Activated naive CD4-positive, alpha-beta T cell treated with anti-CD3 and anti-CD28 coated beads, Interleukin-2, amount 50 U/mL, for 24 hours (primary cell): ENCODE results near the gene EDAR.
A peak's percentile ranks its signal among the peaks of the same experiment; 100 is the strongest.

Experiments used
- H3K27ac Mint-ChIP-seq: one replicate; pipeline ENCODE4 v1.8.0; 2021; ENCODE audit warnings: mild to moderate bottlenecking, mixed read lengths
- H3K27me3 Mint-ChIP-seq: one replicate; pipeline ENCODE4 v1.8.0; 2021; ENCODE audit warnings: mixed read lengths
- H3K36me3 Mint-ChIP-seq: one replicate; pipeline ENCODE4 v1.8.0; 2021; ENCODE audit warnings: mixed read lengths
- H3K4me1 Mint-ChIP-seq: one replicate; pipeline ENCODE4 v1.8.0; 2021; ENCODE audit warnings: mixed read lengths
- H3K4me3 Mint-ChIP-seq: one replicate; pipeline ENCODE4 v1.8.0; 2021; ENCODE audit warnings: mild to moderate bottlenecking, mixed read lengths
- H3K9me3 Mint-ChIP-seq: one replicate; pipeline ENCODE4 v1.8.0; 2021; ENCODE audit warnings: mixed read lengths

The EDAR gene

DNA sequence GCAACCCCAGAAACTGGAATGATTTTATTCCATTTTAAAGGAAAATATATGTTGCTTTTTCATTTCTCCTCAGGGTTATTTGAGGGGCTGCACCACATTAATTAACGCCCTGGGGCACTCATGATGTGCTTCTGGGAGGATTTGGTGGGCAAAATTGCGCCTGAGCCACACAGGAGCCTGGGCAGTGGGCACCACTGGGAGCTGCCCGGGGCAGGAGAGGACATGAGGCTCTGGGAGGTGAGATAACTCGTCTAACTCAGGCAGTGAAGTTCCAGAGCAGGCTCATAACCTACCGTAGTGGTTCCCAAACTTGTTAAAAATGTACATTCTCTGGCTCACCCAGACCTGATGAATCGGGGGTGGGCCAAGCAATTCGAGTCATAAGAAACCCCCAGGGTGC lies 68.3 kb downstream of the EDAR start:
- peaks cover 8% of the 10 kb centered on the region for H3K4me1 Mint-ChIP-seq
- H3K4me3 Mint-ChIP-seq = no peak overlapping the region

DNA sequence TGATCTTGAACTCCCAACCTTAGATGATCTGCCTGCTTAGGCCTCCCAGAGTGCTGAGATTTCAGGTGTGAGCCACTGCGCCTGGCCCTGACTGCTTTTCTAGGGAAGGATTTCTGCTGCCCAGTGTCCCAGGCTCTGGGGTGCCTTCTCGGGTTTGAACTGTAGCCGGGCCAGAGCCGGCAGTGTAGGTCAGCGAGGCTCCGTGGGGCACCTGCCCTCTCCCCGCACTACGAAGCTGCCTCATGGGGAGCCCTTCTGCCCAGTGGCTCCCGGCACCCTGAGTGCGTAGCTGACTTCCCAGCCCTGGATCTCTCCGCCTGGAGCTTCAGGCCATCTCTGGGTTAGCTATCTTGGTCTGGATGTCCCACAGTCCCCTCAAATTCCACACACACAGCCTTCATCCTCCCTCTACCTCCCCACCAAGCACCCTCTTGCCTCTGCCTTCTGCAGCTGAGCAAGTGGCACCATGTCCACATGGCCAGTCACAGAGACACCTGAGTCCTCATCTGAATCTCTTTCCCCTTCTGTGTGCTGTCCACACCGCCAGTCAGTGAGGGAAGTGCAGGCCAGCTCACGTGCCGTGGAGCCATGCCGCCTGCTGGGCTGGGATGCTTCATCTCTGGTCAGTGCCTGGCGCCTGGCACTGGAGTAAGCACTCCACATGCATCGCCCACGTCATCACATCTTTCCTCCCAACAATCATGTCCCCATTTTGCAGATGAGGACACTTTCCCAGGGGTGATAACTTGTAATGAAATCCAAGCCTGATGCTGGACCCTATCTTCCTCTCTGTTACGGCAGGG lies 69.2 kb downstream of the EDAR start:
- H3K4me3 Mint-ChIP-seq = no peak overlapping the region
- no peaks in the 10 kb centered on the region for H3K27me3 Mint-ChIP-seq
- peak overlapping the region; percentile 59 for H3K27ac Mint-ChIP-seq
- H3K4me1 Mint-ChIP-seq = peaks cover 8% of the 10 kb centered on the region
- no peaks in the 10 kb centered on the region for H3K9me3 Mint-ChIP-seq
- peaks cover 9% of the 10 kb centered on the region for H3K36me3 Mint-ChIP-seq

More for the DNA sequence above, 68.3 kb downstream of the EDAR start:
- Mint-ChIP-seq H3K27ac (no peak overlapping the region), H3K9me3 (no peaks in the 10 kb centered on the region), H3K27me3 (no peaks in the 10 kb centered on the region), H3K36me3 (peaks cover 9% of the 10 kb centered on the region)

DNA sequence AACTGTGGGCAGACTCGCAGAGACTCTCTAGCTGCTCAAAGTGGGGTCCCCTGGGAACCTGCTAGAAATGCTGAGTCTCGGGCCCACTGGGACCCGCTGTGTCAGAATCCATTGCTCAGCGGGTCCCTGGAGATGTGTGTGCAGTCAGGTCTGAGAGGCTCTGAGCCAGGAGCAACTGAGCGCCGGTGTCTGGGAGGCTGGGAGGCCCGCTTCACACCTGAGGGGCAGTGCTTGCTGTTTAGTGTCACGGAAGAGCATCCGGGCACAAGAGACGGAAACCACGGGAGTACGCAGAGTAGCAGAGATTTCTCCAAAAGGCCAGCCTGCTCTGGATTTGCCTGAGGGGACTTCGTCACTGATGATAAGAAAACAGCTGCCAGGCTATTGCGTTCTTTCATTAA lies 70.1 kb downstream of the EDAR start:
- H3K9me3 Mint-ChIP-seq = no peaks in the 10 kb centered on the region
- H3K4me1 Mint-ChIP-seq = peaks cover 12% of the 10 kb centered on the region
- H3K36me3 Mint-ChIP-seq = peaks cover 9% of the 10 kb centered on the region
- no peaks in the 10 kb centered on the region for H3K27me3 Mint-ChIP-seq
- H3K27ac Mint-ChIP-seq = no peak overlapping the region
- H3K4me3 Mint-ChIP-seq = no peak overlapping the region

DNA sequence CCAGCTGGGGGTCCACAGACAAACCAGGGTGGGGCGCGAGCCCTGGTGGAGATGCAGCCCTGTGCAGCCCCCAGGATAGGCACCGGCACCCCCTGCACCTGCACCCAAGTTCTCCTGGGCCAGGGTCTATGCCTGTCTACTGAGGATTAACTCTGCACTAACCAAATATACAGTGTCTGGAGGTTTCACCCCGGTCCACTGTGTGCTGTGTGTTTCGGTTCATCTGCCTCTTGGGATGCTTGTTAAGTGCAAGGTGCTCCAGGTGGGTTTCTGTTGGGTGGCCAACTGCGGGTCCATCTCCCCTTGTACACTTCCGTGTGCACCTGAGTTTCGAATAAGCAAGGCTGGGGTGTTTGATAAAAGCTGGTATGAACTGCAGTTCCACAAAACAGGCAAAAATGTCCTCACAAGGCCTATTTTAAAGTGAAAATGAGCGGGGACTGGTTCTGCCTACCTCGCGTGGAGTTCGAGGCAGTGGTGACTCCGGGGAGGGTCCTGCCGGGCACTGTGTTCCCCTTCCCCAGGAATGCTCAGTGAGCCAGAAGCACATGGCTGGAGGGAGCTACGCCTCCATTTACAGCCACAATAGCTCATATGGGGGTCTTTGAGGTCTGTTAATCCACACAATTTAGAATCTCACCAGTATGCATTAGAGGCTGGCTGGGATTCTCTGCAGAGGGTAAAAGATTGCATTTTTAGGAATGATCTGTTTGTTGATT lies 70.7 kb downstream of the EDAR start:
- Mint-ChIP-seq H3K9me3 (no peaks in the 10 kb centered on the region), H3K4me3 (no peak overlapping the region), H3K36me3 (peaks cover 9% of the 10 kb centered on the region), H3K27ac (no peak overlapping the region), H3K4me1 (peaks cover 12% of the 10 kb centered on the region), H3K27me3 (no peaks in the 10 kb centered on the region)

DNA sequence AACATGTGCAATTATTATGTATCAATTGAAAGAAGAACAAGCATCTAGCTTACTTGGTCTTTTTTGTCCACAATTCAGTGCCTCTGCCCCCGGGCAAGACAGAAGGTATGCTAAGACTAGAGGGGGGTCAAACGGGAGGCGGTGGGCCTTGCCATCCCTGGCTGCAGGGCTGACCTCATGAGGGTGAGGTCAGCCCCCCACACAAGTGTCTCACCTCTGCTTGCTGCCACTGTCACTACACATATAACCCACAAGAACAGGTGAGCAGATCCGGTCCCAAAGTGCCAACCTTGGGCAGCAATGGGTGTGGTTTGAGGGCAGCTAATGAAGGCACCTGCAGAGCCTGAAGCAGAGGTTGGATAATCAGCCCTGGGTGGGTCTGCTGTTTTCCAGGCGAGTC lies 71.5 kb downstream of the EDAR start:
- Mint-ChIP-seq H3K36me3 (peaks cover 8% of the 10 kb centered on the region), H3K27ac (no peak overlapping the region), H3K4me3 (no peak overlapping the region)

DNA sequence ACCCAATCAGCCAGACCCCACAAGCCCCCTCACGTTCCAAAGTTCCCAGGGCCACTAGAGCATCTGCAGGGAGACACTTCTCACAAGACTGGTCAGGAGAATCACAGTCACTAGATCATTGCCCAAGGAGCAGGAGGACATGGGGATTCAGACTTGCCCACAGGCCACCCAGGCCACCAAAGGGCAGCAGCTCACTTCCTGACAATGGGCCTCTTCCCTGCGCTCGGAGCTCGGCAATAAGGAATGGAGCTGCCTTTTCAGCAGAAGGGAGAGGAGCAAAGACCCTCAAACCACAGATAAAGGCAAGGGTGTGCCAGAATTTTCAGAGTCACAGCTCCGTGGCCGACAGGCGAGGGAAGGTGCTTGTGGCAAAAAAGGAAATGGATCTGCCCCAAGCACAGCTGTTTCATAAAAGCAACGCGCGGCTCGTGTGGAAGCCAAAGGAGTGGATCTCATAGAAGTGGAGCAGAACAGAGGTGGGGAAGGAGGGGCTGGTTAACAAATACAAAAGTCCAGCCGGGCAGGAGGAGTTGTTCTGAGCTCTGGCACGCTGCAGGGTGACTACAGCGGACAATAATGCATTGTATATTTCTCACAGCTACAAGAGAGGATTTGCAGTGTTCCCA lies 72.1 kb downstream of the EDAR start:
- Mint-ChIP-seq H3K27me3 (no peaks in the 10 kb centered on the region), H3K4me3 (no peak overlapping the region), H3K4me1 (peaks cover 12% of the 10 kb centered on the region), H3K27ac (no peak overlapping the region), H3K9me3 (no peaks in the 10 kb centered on the region), H3K36me3 (peaks cover 6% of the 10 kb centered on the region)

More for the DNA sequence above, 71.5 kb downstream of the EDAR start:
- Mint-ChIP-seq H3K4me1 (peaks cover 12% of the 10 kb centered on the region), H3K9me3 (no peaks in the 10 kb centered on the region), H3K27me3 (no peaks in the 10 kb centered on the region)

DNA sequence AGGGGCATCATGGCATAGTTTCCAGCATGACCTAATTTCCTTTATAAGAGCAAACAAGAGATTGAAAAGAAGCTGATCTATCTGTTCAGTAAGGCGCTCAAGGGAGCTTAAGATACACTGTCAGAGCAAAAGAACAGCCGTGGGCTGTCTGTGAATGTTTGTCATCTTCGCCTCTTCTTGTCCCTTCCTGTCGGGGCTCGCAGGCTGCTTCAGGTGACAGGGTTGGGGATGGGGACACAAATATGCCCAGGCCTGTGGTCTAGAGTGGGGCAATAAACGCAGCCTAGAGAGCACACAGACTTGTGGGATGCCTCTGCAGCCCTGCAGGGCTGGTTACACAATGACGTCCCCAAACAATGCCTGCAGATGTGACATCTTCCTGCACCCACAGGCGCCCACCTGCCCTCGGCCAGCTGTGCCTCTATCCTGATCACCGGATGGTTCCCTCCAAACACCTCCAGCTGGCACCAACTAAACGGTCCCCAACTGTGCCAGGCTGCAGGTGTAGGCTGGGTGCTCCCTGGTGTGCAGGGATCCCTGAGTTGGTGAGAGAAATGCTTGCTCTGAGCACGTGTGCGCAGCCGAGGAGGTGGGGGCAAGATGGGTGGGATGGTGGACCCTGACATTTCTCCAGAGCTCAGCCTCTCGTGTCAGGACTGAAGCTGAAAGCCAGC lies 72.8 kb downstream of the EDAR start:
- Mint-ChIP-seq H3K4me1 (peaks cover 12% of the 10 kb centered on the region), H3K27me3 (no peaks in the 10 kb centered on the region), H3K9me3 (no peaks in the 10 kb centered on the region), H3K27ac (no peak overlapping the region), H3K4me3 (no peak overlapping the region), H3K36me3 (peaks cover 6% of the 10 kb centered on the region)

DNA sequence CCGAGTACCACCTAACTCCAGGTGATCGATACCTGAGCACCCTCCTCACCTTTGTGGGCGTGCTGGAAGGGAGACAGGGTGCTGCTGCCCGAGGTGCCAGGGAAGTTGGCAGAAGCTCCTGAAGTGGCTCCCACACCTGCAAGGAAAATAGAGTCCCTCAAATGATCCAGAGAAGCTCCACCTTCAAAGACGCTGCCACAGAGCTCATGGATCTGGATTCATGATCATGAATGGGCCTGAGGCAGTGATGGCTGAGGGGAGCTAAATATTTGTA lies 76.5 kb downstream of the EDAR start:
- Mint-ChIP-seq H3K9me3 (no peaks in the 10 kb centered on the region), H3K27ac (no peak overlapping the region), H3K36me3 (no peaks in the 10 kb centered on the region), H3K27me3 (no peaks in the 10 kb centered on the region), H3K4me3 (no peak overlapping the region), H3K4me1 (peaks cover 12% of the 10 kb centered on the region)

DNA sequence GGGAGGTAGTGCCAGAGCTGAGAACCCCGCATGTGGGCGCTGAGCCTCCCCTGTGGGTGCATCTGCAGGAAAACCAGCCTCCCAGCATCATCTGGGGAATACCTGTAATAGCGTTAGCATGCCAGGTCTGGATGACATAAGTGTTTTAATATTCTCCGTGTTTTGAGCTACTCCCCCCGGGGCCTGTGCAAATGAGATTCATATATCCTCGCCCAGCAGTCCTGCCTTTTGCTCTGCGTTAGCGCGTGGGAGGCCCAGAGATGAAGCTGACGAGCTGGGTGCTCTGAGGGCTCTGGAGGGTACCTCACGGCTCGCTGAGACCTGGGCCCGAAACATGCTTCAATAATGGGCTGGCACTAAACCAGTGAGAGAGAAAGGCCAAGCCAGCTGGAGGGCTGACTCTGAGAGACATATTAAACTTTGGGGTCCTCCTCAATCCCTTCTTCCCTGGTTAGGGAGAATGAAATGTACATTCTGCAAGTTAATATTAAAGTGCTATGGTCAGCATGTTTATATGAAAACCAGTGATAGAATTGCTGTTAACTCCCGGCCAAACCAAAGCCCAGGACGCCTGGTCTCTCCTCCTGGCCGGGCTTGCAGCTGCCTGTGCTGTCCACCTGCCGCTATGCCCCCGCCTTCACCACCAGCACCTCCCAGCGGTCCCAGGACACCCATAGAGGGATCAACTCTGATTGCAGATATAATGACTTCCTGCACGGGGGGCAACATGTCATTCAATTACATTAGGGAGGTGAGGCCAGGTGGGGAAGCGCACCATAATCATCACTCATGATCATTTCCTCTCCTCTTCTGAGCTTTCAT lies 77.0 kb downstream of the EDAR start:
- H3K4me1 Mint-ChIP-seq = peaks cover 7% of the 10 kb centered on the region
- no peaks in the 10 kb centered on the region for H3K36me3 Mint-ChIP-seq
- no peak overlapping the region for H3K4me3 Mint-ChIP-seq
- H3K27me3 Mint-ChIP-seq = no peaks in the 10 kb centered on the region
- H3K27ac Mint-ChIP-seq = no peak overlapping the region
- no peaks in the 10 kb centered on the region for H3K9me3 Mint-ChIP-seq

DNA sequence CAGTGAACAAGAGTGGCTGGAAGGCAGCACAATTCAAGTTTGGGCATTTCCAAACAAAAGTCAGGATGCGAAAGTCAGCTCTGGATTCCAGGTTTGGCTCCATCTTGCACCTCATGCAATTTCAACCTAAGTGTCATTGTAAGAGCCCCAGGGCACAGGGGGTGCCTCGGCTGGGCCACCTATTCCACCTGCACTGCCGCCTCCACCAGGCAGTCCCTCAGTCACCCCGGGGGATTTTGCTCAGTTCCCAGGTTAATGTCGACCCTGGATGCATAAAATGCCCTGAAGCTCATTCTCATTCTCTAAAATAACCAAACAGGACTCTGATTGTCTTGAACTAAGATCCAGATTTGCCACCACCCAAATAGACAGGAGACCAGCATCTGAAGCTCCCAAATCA lies 77.6 kb downstream of the EDAR start:
- peaks cover 4% of the 10 kb centered on the region for H3K4me1 Mint-ChIP-seq
- H3K27ac Mint-ChIP-seq = no peak overlapping the region
- no peaks in the 10 kb centered on the region for H3K36me3 Mint-ChIP-seq
- no peaks in the 10 kb centered on the region for H3K27me3 Mint-ChIP-seq
- H3K9me3 Mint-ChIP-seq = no peaks in the 10 kb centered on the region
- H3K4me3 Mint-ChIP-seq = no peak overlapping the region

DNA sequence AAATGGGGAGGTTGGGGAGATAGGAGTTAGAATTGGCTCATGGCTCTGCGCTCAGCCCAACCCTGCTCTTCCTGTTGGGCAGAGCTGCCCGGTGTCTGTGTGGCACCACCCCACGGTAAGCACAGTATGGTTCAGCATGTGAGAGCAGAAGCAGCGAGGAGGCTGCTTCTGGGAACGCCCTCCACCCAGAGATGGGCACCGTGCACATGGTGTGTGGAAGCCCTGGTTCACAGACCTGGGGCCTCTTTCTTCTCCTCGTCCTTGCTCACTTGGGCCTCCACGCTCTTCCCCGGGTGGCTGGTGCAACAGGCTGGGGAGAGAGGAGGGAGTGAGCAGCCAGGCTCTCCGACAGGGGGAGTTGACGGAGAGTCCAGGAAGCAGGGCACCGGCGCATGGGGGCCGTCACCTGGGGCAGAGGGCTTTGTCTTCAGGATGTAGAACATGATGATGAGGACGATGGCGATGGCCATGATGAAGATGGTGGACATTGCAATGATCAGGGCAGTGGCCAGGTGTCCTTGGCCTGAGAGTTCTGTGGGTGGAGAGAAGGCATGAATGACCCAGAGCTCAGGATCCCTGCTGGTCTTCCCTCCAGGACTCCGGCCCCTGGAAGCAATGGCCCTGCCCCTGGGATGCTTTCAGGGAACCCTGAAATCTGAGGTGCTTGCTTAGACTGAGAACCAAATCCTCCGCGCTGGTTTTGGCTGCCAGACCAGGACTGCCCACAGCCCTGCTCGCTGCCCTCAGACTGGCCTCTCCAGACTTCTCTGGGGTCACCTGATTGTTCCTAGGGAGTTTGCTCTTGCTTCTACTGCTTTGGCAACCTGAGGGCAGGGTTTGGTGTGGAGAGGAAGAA lies 78.3 kb downstream of the EDAR start:
- Mint-ChIP-seq H3K36me3 (no peaks in the 10 kb centered on the region), H3K4me1 (peaks cover 4% of the 10 kb centered on the region), H3K9me3 (no peaks in the 10 kb centered on the region), H3K27me3 (no peaks in the 10 kb centered on the region), H3K27ac (no peak overlapping the region), H3K4me3 (no peak overlapping the region)

DNA sequence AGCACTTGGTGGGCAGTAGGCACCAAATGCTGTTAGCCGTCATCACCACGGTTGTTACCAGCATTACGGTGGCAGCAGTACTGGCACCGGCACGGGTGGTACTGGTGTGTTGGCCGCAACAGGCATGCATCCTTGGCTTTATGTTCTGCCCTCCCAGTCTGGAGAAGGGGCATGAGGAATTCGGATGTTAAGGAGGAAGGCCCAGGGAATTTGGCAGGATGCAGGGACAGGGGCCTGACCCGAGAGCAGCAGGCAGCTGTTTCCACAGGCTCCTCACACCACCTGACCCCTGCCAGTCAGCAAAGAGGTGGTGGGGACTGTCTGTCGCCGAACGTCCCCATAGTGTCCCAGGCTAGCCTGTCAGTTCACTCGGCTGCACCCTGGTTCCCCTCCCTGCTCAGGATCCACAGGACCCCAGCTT lies 79.0 kb downstream of the EDAR start:
- no peak overlapping the region for H3K4me3 Mint-ChIP-seq
- peaks cover 4% of the 10 kb centered on the region for H3K4me1 Mint-ChIP-seq
- H3K27ac Mint-ChIP-seq = no peak overlapping the region
- peaks cover 2% of the 10 kb centered on the region for H3K36me3 Mint-ChIP-seq
- no peaks in the 10 kb centered on the region for H3K9me3 Mint-ChIP-seq
- no peaks in the 10 kb centered on the region for H3K27me3 Mint-ChIP-seq

DNA sequence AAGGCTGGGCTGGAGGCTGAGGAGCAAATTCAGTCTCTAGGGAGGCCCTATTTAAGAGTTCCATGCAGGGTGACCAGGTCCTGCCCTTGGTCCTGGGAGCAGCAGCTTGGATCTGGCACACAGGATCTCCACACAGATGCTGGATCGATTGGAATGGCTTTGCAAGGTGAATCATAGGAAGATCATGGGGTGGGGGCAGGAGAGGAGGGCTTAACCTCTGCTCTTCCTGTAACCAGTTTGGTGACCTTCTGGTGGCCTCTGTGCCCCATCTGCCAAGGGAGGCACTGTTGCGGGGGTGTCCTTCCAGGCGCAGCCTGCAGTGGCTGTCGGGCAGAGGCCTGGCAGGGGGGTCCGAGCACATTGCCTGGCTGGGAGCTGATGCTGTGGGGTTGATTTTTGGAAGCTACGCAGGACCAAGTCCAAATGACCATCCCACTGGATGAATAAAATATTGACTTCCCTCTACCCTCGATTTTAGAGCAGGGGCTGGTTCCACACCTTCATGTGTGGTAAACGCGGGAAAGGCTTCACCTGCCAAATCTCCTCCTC lies 79.7 kb downstream of the EDAR start:
- H3K27me3 Mint-ChIP-seq = no peaks in the 10 kb centered on the region
- no peak overlapping the region for H3K4me3 Mint-ChIP-seq
- H3K36me3 Mint-ChIP-seq = peaks cover 9% of the 10 kb centered on the region
- H3K9me3 Mint-ChIP-seq = no peaks in the 10 kb centered on the region
- H3K4me1 Mint-ChIP-seq = peaks cover under 1% of the 10 kb centered on the region
- no peak overlapping the region for H3K27ac Mint-ChIP-seq

DNA sequence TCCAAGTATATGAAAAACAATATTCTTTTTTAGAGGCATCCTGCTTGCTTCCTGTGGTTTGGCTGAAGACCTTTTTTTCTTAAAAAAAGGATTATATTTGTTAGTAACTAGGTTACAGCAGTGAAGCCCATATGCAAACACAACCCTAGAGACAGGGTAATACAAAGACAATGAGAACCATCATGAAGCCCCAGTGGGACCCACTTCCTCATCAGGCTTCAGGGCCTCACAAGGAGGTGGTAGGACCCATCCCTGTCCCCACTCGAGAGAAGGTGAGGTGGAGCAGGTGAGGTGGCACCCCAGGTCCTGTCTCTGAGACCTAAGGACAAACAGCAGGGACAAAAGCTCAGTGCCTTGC lies 80.3 kb downstream of the EDAR start:
- no peaks in the 10 kb centered on the region for H3K4me1 Mint-ChIP-seq
- no peak overlapping the region for H3K27ac Mint-ChIP-seq
- peaks cover 12% of the 10 kb centered on the region for H3K36me3 Mint-ChIP-seq
- no peak overlapping the region for H3K4me3 Mint-ChIP-seq
- no peaks in the 10 kb centered on the region for H3K27me3 Mint-ChIP-seq
- no peaks in the 10 kb centered on the region for H3K9me3 Mint-ChIP-seq
